Activated CD4-positive, alpha-beta T cell treated with anti-CD3 and anti-CD28 coated beads for 4 hours (primary cell): Measurements from ENCODE around the gene RBPJL.
A peak's percentile ranks its signal among the peaks of the same experiment; 100 is the strongest.

Source experiments
- DNase-seq, 2 donors: peaks; one replicate each; pipeline ENCODE4 v3.0.0-alpha.2; 2020

Gene RBPJL

DNA sequence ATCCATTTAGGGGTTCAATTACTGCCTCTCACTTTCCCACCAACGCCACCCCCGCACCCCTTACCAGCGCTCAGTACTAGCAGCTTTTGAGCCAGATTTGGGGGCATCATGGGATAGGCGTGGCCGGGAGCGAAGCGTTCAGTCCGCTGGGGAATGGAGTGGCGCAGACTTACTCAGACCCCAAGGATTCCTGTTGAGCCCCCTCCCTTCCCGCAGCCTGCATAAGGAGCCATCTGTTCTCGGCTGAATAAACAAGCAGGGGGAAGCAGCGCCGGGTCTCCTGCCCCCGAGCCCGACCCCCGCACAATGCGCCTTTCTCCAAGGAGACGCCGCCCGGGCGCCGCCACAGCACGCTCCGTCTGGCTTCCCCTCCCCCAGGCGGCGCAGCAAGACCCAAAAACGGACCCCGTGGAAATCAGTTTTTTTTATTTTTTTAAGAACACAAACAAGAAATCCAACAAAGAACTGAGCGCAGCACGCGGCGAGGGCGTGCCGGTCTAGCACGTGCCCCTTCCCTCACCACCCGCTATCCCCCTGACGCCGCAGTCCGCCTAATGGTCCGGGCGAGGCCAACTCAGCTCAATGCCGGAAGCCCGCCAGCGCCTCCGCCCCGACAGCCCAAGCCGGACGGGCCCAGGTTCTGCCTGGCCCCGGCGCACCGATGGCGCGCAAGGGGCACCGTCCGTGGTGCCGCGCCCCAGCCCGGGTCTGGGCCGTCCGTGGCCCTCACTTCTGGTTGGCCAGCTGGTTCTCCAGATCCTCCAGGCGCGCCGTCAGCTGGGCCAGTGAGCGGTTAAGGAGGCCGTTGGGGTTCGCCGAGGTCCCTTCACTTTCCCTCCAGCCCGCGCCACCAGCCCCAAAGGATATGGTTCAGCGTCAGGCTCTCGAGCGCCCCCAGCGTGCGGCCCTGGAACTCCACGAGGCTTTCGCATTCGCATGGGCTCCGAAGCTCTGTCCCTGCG is 13.3 kb upstream of the RBPJL start:
- peak; percentile 74 to 78 for DNase-seq

DNA sequence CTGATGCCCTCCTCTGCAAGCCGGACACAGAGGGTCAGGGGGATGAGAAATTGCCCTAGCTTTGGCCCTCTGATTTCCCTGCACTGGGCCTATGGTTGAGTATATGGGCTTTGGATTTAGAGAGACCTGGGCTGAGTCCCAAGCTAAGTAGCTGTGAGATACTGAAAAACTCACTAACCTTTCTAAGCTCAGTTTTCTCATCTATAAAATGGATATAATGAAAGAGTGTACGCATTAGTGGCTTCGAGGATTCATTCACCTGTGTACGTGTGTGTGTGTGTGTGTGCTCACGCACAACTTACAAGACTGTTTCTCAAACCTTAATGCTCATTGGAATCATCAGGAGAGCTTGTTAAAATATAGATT is 12.7 kb upstream of the RBPJL start:
- no peak for DNase-seq

DNA sequence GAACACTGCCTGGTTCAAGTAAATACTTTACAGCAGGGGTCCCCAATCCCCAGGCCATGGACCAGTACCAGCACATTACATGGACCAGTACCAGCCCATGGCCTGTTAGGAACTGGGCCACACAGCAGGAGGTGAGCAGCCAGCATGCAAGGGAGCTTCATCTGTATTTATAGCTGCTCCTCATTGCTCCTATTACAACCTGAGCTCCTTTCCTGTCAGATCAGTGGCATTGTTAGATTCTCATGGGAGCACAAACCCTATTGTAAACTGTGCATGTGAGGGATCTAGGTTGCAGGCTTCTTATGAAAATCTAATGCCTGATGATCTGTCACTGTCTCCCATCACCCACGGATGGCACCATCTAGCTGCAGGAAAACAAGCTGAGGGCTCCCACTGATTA is 12.0 kb upstream of the RBPJL start:
- DNase-seq = no peak

GRCh38 chr20:45297786-45298497 is 8.7 kb upstream of the RBPJL start:
- no peak for DNase-seq

GRCh38 chr20:45299786-45300185 is 6.9 kb upstream of the RBPJL start:
- no peak for DNase-seq

- no peak for DNase-seq
Measured at GRCh38 chr20:45300961-45301360, 5.7 kb upstream of the RBPJL start.

- DNase-seq = no peak
Measured at GRCh38 chr20:45301824-45302271, 4.8 kb upstream of the RBPJL start.

- no peak for DNase-seq
Measured at GRCh38 chr20:45303586-45304463, 2.8 kb upstream of the RBPJL start.

- no peak for DNase-seq
Measured at GRCh38 chr20:45304464-45304999, 2.1 kb upstream of the RBPJL start.

- DNase-seq = no peak
Measured at GRCh38 chr20:45305262-45305661, 1.4 kb upstream of the RBPJL start.

DNA sequence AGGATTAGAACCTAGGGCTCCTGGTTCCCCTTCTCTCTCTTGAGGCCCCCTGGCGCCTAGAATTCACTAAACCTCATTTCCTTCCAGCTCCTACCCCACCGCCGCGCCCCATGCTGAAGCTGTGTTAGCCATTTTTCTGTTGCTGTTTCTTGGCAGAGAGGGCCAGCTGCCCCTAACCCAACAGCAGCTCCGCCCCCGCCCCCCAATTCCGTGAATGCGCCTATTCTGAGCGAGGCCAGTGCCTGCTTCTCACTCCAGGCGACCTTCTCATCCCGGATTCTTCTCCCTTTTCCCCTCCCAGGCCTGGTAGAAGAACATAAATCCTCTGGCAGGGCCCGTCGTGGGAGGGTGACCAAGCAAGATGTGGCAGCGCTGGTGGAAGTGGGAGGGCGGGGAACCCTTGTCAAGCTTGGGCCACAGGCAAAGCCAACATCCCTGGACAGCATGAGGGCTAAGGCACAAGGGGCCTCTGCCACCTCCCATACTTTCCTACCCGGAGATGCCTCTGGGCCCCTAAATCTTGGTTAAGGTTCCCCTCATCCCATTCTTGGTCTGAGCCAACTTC is 518 bp downstream of the RBPJL start:
- no peak for DNase-seq

DNA sequence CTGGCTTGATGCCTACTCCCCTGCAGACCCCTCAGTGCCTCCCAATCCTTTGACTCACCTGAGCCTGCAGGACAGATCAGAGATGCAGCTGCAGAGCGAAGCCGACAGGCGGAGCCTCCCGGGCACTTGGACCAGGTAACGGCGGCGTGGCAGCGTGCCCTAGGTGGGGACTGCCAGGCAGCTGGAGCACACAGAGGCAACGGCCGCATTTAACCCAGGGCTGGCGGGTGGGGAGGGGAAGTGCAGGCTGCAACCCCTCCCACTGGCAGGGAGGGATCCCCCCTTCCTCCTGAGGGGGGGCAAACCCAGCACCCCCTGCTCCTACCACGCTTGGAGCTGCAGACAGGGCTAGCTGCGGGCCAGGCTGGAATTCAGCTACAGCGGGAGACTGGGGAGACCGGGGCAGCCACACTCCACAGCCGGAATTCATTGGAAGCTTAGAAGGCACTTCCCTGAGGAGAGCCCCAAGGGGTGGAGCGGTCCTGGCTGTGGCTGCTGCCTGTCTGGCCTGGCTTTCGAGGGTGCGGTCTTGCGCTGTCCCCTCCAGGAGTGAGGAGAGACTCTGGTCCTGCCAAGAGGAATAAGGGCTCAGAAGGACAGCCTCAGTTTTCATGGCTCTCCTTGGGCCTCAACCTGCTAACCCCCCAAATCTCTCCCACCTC is 1.6 kb downstream of the RBPJL start, which contains the start of gene MATN4:
MATN4 (minus strand) TSS at position 183 of the 662 bp plus-strand sequence. CDS start 2,717 bp downstream, outside the sequence.
- no peak for DNase-seq

DNA sequence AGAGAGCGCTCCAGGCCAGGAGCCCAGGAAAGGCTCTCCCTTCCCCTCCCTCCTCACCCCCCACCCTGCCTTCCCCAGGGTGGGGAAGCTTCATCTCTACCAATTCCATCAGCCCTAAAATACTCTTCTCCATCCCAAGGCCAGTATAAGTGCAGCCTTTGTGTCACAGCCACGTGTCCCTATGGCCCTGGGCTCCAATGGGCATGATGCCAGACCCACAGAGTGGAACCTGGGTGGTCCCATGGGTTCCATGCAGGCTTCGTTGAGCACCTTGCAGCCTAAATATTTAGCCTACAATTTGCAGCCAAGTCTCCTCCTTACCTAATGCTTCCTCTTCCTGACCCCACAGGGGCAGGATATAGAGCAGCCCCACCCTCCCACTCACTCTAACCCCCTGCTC is 2.4 kb downstream of the RBPJL start:
- DNase-seq = no peak

DNA sequence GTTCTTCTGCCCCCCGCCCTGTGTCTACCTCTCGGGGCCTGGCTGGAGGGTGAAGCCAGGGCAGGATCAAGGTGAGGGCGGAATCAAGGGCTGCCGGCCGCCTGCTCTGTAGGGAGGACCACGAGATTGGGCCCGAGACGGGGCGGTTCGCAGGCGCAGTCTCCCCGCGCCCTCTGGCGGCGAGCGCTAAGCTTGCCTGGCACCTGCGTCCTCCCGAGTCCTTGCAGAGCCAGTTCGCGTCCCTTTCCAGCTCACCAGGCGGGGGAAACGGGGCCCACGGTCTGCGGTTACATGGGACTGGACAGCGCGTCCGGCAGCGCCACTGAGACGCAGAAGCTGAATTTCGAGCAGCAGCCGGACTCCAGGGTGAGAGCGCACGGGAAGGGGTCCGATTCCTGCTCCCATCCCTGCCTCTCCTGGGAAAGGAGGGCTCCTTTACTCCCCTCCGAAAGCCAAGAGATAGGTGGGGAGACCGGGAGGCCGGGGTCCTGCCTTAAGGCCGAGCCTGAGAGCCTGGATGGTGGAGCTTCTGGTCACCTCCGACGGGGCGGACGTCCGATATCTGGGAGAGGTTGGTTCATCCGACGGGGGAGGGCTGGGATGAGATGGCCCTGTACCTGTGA is 5.1 kb downstream of the RBPJL start:
- DNase-seq = peak; percentile 52 to 57

GRCh38 chr20:45312241-45312640 is 5.6 kb downstream of the RBPJL start:
- DNase-seq = no peak

DNA sequence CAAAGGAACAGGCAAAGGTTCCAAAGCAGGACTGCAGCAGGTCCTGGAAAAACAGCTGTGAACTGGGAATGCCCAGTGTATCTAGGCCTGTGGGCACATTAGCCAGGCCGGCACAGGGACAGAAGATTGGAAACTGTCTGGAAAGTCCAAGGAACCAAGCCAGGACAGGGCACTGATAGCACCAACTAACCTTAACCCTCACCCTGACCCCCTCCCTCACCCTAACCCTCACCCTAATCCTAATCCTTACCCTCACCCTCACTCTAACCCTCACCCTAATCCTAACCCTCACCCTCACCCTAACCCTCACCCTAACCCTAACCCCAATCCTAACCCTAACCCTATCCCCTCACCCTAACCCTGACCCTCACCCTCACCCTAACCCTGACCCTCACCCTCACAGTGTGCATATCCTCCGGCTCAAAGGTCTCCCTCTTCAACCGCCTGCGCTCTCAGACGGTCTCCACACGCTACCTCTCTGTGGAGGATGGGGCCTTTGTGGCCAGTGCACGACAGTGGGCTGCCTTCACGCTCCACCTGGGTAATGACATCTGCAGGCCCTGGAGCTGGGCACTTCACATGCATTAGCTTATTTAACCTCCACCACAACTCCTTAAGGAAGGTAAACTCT is 6.5 kb downstream of the RBPJL start:
- no peak for DNase-seq

- no peak for DNase-seq
Measured at GRCh38 chr20:45313943-45314342, 7.3 kb downstream of the RBPJL start.

DNA sequence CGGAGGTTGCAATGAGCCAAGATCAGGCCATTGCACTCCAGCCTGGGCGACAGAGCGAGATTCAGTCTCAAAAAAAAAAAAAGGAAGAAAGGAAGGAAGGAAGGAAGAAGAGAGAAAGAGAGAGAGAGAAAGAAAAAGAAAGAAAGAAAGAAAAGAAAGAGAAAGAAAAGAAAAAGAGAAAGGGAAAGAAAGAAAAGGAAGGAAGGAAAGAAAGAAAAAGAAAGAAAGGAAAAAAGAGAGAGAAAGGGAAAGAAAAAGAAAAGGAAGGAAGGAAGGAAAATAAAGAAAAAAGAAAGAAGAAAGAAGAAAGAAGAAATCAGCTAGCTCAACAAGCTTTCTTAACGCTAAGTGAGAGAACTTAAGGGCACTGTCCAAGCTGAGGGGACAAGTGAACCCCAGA is 9.0 kb downstream of the RBPJL start:
- DNase-seq = no peak

- no peak for DNase-seq
Measured at GRCh38 chr20:45316150-45317080, 9.8 kb downstream of the RBPJL start.

DNA sequence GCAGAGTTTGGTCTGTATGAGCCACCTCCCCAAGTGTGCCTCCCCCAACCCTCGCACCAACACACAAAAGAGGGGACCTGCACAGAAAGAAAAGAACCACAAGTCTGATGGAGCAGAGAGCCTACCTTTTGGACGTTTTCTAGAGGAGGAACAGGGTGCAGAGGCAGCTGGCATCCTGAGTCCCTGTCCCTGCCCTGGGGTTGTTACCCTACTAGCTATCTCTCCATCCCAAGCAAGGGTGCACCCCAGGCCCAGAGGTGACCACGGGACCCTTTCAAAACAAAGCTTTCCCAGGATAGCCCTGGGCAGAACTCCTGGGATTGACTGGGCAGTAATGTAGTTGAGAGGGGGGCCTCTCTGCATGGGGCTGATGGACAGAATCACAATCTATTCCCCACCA is 11.2 kb downstream of the RBPJL start:
- DNase-seq = no peak
